DMS153 treated with DMSO at 0.1 percent for 48 hours (cell line): ENCODE measurements around the gene NCAPG2.
"Not testable (repeated sequence)": the region's sequence is repeated elsewhere in the genome, so short reads cannot be mapped to it uniquely, and the experiment has no call there.

Experiments
- DNase-seq: peaks from one replicate; lab custom pipeline; 2025; ENCODE audit not compliant: unreplicated experiment; lab: John Stamatoyannopoulos, UW

NCAPG2 gene

DNA sequence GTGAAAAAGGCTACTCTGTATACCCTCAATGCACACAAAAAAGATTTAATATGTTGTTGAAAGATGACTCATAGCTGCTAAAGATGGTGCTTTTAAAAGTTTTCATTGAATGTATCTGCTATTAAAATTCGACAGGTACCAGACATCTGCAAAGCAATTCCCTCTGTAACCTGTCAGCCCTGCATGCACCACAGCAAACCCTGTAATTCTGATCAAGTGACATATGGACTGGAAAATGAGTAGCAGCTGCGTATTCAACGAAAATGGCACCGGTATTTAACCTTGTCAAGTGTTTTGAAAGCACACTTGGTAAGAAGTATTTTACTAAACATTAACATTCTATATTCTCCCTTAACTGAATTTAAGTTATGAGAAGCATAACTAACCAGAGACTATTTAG, 58.8 kb downstream of the NCAPG2 start:
- no peak for DNase-seq

- DNase-seq = no peak
Observed at GRCh38 chr7:158642149-158642548, 62.5 kb downstream of the NCAPG2 start.

DNA sequence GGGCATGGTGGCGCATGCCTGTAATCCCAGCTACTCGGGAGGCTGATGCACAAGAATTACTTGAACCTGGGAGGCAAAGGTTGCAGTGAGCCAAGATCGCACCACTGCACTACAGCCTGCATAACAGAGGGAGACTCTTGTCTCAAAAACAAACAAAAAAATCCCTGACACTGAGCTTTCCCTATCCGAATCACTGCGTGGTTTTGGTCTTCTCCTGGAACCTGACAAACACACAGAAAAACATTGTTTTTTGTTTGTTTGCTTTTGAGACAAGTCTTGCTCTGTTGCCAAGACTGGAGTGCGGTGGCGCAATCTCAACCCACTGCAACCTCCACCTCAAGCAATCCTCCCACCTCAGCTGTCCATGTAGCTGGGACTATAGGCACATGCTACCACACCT, 66.6 kb downstream of the NCAPG2 start:
- no peak for DNase-seq

DNA sequence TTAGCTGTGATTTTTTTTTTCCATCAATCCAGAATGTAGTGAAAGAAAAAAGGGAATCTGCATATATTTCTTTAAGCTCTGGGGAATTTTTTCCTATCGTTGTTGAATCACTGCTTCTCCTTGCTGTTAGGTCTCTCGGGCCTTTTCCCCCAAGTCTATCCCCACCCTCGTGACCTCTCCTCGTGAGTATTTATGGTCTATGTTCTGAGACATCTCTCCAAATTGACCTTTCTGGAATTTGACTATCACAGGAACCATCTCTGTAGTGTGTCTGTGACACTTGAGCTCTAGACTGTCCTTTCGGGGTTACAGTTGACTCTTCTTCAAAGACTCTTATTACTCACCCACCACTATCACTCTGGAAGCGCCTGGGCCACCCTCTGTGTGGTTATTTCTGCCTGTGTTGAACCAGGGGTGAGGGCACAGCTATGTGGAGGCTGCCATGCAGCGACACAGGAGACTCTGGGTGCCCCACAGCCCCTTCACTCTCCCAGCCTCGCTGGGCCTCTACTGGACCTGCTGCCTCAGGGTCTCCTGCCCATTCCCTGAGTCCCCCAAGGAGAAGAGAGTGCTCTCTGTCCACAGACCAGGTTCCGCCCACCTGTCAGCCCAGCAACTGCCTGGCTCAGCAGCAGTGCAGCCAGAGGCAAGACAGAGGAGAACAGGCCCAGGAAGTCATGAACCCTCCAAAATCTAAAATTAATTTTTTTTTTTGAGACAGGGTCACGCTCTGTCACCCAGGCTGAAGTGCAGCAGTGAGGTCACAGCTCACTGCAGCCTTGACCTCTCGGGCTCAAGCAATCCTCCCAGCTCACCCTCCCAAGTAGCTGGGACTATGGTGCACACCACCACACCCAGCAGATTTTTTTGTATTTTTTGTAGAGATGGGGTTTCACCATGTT, 71.3 kb downstream of the NCAPG2 start:
- no peak for DNase-seq

- DNase-seq = no peak
Observed at GRCh38 chr7:158631574-158632195, 72.9 kb downstream of the NCAPG2 start.

- DNase-seq = not testable (repeated sequence)
Observed at GRCh38 chr7:158626289-158626688, 78.3 kb downstream of the NCAPG2 start.

GRCh38 chr7:158623241-158623640, 81.4 kb downstream of the NCAPG2 start:
- no peak for DNase-seq

- DNase-seq = no peak
Observed at GRCh38 chr7:158620839-158621441, 83.7 kb downstream of the NCAPG2 start.

DNA sequence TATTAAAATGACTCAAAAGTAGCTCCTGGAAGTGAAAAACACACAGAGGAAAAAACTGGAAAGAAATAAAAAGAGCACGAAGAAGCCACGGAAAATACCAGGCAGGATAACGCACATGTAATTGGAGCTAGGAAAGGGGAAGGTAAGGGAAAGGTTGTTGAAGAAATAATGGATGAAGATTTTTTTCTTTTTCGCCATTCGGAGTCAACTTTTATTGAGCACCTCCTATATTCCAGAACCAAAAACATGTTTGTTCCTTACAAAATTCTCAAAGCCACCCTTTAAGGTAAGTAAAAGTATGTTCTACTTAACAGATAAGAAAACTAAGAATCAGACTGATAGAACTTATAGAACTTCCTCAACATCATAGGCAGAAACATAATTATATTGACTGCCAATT, 84.2 kb downstream of the NCAPG2 start:
- DNase-seq = no peak

GRCh38 chr7:158618745-158619140, 85.9 kb downstream of the NCAPG2 start:
- no peak for DNase-seq

DNA sequence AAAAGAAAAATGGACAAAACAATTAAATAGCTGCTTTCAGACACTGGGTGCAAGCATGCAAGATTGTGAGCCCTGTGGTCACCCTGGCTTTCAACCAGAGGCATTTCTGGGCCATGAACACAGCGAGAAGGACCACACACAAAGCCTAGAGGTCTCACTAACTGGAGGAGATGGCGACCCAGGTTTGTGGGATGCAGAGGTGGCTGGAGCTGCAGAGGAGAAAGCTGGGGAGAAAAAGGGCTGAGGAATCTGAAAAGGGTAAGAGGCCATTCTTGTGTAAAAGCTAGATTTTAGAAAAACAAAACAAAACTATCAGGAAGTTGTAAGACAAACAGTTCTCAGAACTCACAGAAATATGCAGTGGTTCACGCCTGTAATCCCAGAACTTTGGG, 86.9 kb downstream of the NCAPG2 start:
- no peak for DNase-seq

DNA sequence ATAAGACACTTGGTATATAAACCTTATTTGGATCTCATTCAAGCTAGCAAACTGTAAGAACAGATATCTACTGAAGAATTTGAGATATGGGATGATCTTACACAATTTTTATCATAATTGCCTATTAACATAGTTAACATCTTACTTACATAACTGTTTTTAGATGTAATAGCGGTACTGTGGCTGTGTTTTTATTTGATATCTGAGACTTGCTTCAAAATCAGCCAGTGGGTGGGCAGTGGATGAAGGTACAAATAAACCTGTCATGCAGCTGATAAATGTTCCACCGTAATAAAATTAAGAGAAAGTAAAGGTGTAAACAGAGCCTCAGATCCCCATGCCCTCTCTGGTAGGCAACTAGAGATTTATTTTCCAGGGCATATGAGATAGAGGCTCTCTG, 88.6 kb downstream of the NCAPG2 start:
- no peak for DNase-seq

- no peak for DNase-seq
Observed at GRCh38 chr7:158614700-158615099, 89.9 kb downstream of the NCAPG2 start.

DNA sequence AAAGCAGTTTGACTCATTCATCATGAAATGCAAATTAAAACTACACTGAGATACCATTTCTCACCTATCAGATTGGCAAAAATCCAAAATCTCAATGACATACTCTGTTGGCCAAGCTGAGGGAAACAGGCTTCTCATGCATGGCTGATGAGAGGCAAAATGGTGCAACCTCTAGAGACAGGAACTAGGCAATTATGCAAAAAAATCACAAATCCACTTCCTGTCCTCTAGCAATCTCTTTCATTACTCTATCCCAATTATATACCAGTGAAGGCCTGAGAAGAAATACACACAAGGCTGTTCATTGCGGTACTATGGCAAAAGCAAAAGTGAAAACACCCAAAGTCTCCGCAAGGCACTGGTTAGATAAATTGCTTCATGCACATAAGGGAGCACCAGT, 91.1 kb downstream of the NCAPG2 start:
- no peak for DNase-seq

DNA sequence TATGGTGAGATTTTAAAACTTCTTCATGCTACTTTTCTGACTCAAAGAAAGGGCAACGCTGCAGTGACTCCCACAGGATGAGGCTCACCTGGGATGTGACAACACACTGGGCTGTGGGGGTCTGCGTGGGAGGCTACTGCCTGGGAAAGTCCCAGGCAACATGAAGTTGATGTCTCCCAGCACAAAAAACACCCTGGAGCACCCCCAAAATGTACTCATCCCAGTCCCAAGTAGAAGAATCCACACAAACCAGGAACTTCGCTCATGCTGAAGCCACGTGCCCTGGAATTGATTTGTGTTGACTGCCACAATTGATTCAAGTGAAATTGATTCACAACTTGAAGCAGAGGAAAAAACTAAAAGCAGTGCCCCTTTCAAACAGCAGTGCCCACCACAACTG, 92.1 kb downstream of the NCAPG2 start:
- DNase-seq = no peak

DNA sequence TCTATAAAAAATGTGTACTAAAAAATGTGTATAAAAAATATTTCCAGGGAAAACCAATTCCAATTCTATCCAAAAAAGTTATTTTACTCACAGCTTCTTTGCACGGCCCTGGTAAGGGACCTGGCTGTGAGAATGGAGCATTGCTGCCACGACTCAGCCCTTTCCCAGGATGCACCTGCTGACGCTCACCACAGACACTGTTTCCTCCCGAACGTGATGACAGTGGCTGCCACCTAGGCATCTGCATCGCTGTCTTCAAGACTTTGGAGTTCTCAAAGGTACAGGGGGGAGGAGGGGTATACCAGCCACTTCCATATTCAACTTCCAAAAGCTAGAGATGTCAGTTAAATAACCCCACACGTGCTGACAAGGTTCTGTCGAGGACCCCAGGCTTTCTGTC, 93.1 kb downstream of the NCAPG2 start:
- no peak for DNase-seq

DNA sequence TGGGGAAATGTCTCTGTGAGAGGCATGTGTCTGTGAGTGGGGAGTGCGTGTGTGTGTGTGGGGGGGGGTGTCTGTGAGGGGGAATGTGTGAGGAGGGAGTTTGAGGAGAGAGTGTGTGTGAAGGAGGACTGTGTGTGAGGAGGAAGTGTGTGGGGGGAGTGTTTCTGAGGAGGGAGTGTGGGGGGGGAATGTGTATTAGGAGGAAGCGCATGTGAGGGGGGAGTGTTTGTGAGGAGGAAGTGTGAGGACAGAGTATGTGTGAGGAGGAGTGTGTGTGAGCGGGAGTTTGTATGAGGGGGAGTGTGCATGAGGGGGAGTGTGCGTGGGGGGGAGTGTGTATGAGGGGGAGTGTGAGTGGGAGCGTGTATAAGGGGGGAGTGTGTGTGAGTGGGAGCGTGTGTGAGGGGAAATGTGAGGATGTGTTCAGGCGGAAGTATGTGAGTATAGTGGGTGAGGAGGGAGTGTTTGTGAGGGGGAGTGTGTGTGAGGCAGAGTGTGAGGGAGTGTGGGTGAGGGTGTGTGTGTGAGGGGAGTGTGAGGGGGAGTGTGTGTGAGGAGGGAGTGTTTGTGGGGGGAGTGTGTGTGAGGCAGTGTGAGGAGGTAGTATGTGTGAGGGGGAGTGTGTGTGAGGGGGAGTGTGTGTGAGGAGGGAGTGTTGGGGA, 95.2 kb downstream of the NCAPG2 start:
- DNase-seq = no peak

DNA sequence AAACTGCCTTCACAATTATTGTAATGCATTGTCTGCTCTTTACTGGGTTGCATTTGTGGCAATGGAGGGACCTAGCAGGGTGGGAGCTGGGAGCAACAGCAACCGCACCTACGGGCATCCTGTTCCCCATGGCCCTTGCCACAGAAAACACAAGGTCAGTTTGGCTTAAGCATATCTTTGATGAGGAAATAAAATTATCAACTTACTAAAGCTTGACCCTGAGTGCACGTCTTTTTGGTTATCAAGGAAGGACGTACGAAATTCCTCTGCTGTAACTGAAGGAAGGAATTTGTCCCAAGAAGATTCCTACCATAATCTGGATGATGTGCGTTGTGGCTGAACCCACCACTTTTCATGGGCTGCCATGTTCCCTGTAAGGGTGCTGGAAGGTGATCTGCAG, 97.0 kb downstream of the NCAPG2 start:
- DNase-seq = no peak

- DNase-seq = no peak
Observed at GRCh38 chr7:158606671-158607424, 97.8 kb downstream of the NCAPG2 start.

- DNase-seq = no peak
Observed at GRCh38 chr7:158606129-158606528, 98.5 kb downstream of the NCAPG2 start.
